Smooth muscle cell (in vitro differentiated cells): ENCODE results near the gene AATF. TPM values are rescaled to one million over a fixed set of nuclear protein-coding genes. Genes with fewer than 3 reads are reported as not detected.

Experiments
- DNase-seq: peaks from one replicate; lab custom pipeline; 2025; ENCODE audit not compliant: unreplicated experiment; lab: John Stamatoyannopoulos, UW
- H2AFZ ChIP-seq: fragments of 200-600 bp; sonication (generic); 2 replicates; pipeline ENCODE4 v1.6.0; 2016; ENCODE audit warnings: antibody characterized with exemption, low read depth, mild to moderate bottlenecking
- H3F3A ChIP-seq: fragments of 200-600 bp; sonication (generic); 2 replicates; pipeline ENCODE4 v1.6.0; 2017; ENCODE audit warnings: antibody characterized with exemption, low read depth
- H3K27ac ChIP-seq: fragments of 200-600 bp; sonication (generic); 2 replicates; pipeline ENCODE4 v1.5.1; 2016; ENCODE audit warnings: low read depth, mild to moderate bottlenecking
- H3K27me3 ChIP-seq: fragments of 200-600 bp; sonication (generic); 2 replicates; pipeline ENCODE4 v1.6.1; 2016; ENCODE audit warnings: low read depth, mild to moderate bottlenecking
- H3K36me3 ChIP-seq: fragments of 200-600 bp; sonication (generic); 2 replicates; pipeline ENCODE4 v1.5.1; 2016; ENCODE audit warnings: low read depth
- H3K4me1 ChIP-seq: fragments of 200-600 bp; sonication (generic); 2 replicates; pipeline ENCODE4 v1.5.1; 2016; ENCODE audit warnings: low read depth
- H3K4me2 ChIP-seq: fragments of 200-600 bp; sonication (generic); 2 replicates; pipeline ENCODE4 v1.6.0; 2016; ENCODE audit warnings: mild to moderate bottlenecking
- H3K4me3 ChIP-seq: fragments of 200-600 bp; sonication (generic); 2 replicates; pipeline ENCODE4 v1.5.1; 2016; ENCODE audit warnings: mild to moderate bottlenecking
- H3K79me2 ChIP-seq: fragments of 200-600 bp; sonication (generic); 2 replicates; pipeline ENCODE4 v1.6.0; 2016; ENCODE audit warnings: low read depth, mild to moderate bottlenecking
- H3K9ac ChIP-seq: fragments of 200-600 bp; sonication (generic); 2 replicates; pipeline ENCODE4 v1.6.0; 2016; ENCODE audit warnings: low read depth
- H3K9me3 ChIP-seq: fragments of 200-600 bp; sonication (generic); replicated peaks from 2 replicates; pipeline ENCODE4 v1.5.1; 2016; ENCODE audit warnings: low read depth
- H4K20me1 ChIP-seq: fragments of 200-600 bp; sonication (generic); 2 replicates; pipeline ENCODE4 v1.6.0; 2016; ENCODE audit warnings: low read depth
- WGBS: methylation state at CpG from one replicate; pipeline ENCODE4 v1.1.7; 2016; ENCODE audit warnings: low lambda C conversion rate; 5-methylcytosine and 5-hydroxymethylcytosine counted together
- polyA plus RNA-seq: library from polyadenylated mRNA; unstranded; fragments of >200 nt; fragmentation: Nextera tagmentation; extraction: Ambion mirVana; gene quantifications from 2 replicates; pipeline ENCODE4 v1.2.1, GENCODE V29; 2016
- total RNA-seq: library from RNA; depleted of rRNA; stranded (reverse); fragments of >200 nt; gene quantifications from 2 replicates; pipeline ENCODE4 v1.2.3, GENCODE V29; 2014
- TF ChIP-seq, protein P1 (sequence below): fragments of 200-600 bp; sonication (generic); IDR thresholded peaks from 2 replicates; pipeline ENCODE4 v1.5.1; 2017; ENCODE audit warnings: borderline replicate concordance, mild to moderate bottlenecking, antibody characterized with exemption; ENCODE audit not compliant: insufficient read depth, poor library complexity, severe bottlenecking

AATF gene
- total and polyA plus RNA-seq, 2 experiments from 2014 or later: 18.5 to 38.0 TPM

DNA sequence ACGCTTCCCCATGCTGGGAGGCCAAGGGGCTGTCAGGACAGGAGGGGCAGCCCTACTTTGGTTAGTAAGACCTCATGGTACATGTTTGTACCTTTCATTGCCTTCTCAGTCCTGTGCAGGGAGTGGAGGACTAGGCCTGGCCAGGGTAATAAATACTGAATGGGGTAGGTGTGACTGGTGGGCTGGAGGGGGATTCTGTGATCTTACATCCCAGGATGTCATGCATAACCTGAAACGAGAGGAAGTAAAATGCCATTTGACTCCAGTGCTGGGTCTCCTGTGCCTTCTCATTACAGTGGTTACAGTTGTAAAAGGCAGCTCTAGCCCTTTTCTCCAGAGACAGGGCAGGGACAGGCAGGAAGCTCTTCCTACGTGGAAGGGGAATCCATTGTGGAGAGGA, 138.2 kb downstream of the AATF start:
- no peaks in the 10 kb centered on the region for H3K36me3 ChIP-seq
- no peaks in the 10 kb centered on the region for H4K20me1 ChIP-seq
- H3K4me1 ChIP-seq: peaks cover 11% of the 10 kb centered on the region
- no peak overlapping the region for H2AFZ ChIP-seq
- H3K9ac ChIP-seq: no peak overlapping the region
- no peaks in the 10 kb centered on the region for H3K79me2 ChIP-seq
- no peaks in the 10 kb centered on the region for H3K27me3 ChIP-seq
- TF ChIP-seq, protein P1, sequence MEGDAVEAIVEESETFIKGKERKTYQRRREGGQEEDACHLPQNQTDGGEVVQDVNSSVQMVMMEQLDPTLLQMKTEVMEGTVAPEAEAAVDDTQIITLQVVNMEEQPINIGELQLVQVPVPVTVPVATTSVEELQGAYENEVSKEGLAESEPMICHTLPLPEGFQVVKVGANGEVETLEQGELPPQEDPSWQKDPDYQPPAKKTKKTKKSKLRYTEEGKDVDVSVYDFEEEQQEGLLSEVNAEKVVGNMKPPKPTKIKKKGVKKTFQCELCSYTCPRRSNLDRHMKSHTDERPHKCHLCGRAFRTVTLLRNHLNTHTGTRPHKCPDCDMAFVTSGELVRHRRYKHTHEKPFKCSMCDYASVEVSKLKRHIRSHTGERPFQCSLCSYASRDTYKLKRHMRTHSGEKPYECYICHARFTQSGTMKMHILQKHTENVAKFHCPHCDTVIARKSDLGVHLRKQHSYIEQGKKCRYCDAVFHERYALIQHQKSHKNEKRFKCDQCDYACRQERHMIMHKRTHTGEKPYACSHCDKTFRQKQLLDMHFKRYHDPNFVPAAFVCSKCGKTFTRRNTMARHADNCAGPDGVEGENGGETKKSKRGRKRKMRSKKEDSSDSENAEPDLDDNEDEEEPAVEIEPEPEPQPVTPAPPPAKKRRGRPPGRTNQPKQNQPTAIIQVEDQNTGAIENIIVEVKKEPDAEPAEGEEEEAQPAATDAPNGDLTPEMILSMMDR: no peak
- no peak for DNase-seq
- 87% methylated on average over 3 of the region's 3 CpGs for WGBS
- H3K4me2 ChIP-seq: no peak overlapping the region
- no peaks in the 10 kb centered on the region for H3K9me3 ChIP-seq
- H3K27ac ChIP-seq: no peak overlapping the region
- H3F3A ChIP-seq: no peaks in the 10 kb centered on the region
- H3K4me3 ChIP-seq: no peak overlapping the region

DNA sequence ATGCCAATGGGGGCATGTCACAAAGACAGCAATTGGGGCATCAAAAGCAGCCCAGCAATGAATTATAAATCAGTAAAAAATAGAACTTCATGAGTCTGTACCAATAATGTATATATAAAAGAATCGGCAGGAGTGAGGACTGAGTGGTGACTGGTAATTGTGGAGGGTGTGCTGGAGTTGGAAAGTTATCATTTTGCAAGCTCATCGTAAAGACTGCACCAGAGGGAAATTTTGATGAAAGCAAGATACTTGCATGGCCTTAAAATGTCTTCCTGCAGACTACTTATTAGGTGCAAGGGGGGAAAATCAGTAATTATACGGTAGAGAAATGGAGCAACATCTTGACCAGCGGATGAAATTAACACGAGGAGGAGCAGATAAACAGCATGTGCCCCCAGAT, 138.9 kb downstream of the AATF start:
- H3F3A ChIP-seq: peaks cover 4% of the 10 kb centered on the region
- no peak overlapping the region for H3K27ac ChIP-seq
- TF ChIP-seq, protein P1: no peak
- H3K4me3 ChIP-seq: no peak overlapping the region
- H2AFZ ChIP-seq: no peak overlapping the region
- H3K9me3 ChIP-seq: no peaks in the 10 kb centered on the region
- DNase-seq: no peak
- WGBS: 85% methylated on average over 5 of the region's 5 CpGs
- H3K4me2 ChIP-seq: no peak overlapping the region
- no peak overlapping the region for H3K9ac ChIP-seq
- H3K36me3 ChIP-seq: no peaks in the 10 kb centered on the region
- no peaks in the 10 kb centered on the region for H3K27me3 ChIP-seq
- H3K4me1 ChIP-seq: peaks cover 7% of the 10 kb centered on the region
- no peaks in the 10 kb centered on the region for H4K20me1 ChIP-seq
- no peaks in the 10 kb centered on the region for H3K79me2 ChIP-seq

DNA sequence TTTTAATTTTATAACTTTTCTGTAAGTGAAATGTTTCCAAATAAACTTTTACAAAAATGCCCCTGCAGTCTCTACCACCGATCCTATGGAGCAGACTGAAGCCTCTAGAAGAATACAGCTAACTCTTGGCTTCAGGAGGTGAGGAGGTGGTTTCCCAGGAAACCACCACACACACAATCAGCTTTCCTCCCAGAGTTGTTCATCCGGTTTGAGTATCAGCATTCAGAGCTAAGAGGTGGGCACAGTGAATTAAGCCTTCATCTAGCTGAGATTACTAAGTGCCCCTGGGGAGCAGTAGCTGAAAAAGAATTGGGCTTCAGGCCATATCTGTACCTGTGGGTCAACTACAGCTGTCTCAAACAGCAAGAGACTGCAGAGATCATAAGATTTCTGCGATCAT, 139.7 kb downstream of the AATF start:
- WGBS: 77% methylated on average over 3 of the region's 3 CpGs
- H3F3A ChIP-seq: peaks cover 6% of the 10 kb centered on the region
- no peak overlapping the region for H2AFZ ChIP-seq
- H3K9ac ChIP-seq: no peak overlapping the region
- no peak overlapping the region for H3K4me3 ChIP-seq
- no peaks in the 10 kb centered on the region for H3K27me3 ChIP-seq
- TF ChIP-seq, protein P1: no peak
- H3K9me3 ChIP-seq: no peaks in the 10 kb centered on the region
- no peak overlapping the region for H3K27ac ChIP-seq
- DNase-seq: no peak
- H3K4me1 ChIP-seq: peaks cover 7% of the 10 kb centered on the region
- H3K79me2 ChIP-seq: no peaks in the 10 kb centered on the region
- no peak overlapping the region for H3K4me2 ChIP-seq
- H3K36me3 ChIP-seq: no peaks in the 10 kb centered on the region
- H4K20me1 ChIP-seq: no peaks in the 10 kb centered on the region

DNA sequence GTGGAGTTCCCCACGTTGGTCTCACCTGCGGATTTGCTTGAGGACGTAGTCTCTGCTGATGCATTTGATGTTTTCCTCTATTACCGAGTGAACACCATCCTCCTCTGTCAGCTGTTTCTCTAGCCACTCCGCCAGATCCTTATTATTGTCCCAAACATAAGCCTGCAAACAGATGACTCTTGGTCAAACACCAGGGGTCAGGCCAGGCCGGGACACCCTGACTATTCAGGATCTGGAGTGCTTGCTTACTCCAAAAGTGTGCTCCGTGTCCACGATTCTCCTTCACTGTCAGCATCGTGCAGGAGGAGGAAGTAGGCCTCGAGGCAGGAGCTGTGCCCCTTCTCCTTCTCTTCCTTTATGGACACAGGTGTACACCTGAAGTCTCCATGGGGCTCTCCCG, 140.2 kb downstream of the AATF start:
- no peak overlapping the region for H3K4me2 ChIP-seq
- TF ChIP-seq, protein P1: no peak
- H2AFZ ChIP-seq: no peak overlapping the region
- H3F3A ChIP-seq: peaks cover 6% of the 10 kb centered on the region
- H3K79me2 ChIP-seq: no peaks in the 10 kb centered on the region
- H3K27ac ChIP-seq: no peak overlapping the region
- H3K4me3 ChIP-seq: no peak overlapping the region
- H4K20me1 ChIP-seq: no peaks in the 10 kb centered on the region
- peaks cover 7% of the 10 kb centered on the region for H3K4me1 ChIP-seq
- H3K36me3 ChIP-seq: no peaks in the 10 kb centered on the region
- no peaks in the 10 kb centered on the region for H3K27me3 ChIP-seq
- no peaks in the 10 kb centered on the region for H3K9me3 ChIP-seq
- H3K9ac ChIP-seq: no peak overlapping the region
- no peak for DNase-seq
- 93% methylated on average over 11 of the region's 11 CpGs for WGBS
